GM12874 (cell line): ENCODE data around the gene TNFRSF12A.

Experiments
- TF ChIP-seq, protein P1 (sequence below): IDR thresholded peaks from 2 replicates; pipeline ENCODE4 v1.5.1; 2011; ENCODE audit warnings: low read depth, mild to moderate bottlenecking, control low read depth, low read length, moderate library complexity; ENCODE audit not compliant: insufficient read depth

TNFRSF12A gene

DNA sequence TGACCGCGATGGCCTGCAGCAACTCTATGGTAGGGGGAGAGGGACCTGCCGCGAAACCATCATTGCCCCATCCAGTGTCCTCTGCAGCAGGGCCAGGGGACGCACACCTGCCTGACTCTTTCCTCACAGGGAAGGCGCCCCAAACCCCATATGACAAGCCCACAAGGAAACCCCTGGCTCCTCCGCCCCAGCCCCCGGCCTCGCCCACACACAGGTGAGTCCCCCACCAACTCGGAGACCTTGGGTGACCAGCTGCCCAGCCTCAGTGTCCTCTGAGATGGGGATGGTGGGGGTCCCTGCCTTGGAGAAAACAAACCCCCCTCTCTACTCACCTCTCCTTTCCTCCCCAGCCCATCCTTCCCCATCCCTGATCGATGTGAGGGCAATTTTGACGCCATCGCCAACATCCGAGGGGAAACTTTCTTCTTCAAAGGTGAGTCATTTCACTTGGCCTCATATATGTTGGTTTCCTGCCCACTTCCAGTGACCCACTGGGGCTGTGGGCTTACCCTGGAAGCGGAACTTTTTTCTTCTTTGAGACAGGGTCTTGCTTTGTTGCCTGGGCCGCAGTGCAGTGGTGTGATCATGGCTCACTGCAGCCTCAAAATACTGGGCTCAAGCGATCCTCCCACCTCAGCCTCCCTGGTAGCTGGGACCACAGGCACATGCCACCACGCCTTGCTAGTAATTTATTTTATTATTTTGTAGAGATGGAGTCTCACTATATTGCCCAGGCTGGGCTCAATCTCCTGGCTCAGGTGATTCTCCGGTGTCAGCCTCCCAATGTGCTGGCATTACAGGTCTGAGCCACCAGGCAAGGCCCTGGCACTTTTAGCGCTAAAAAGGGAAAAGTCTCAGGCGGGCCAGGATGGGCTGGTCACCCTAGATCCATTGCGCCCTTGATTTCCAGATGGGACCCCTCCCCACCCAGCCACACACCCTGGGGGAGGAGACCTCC lies 37.3 kb downstream of the TNFRSF12A start:
- TF ChIP-seq, protein P1, sequence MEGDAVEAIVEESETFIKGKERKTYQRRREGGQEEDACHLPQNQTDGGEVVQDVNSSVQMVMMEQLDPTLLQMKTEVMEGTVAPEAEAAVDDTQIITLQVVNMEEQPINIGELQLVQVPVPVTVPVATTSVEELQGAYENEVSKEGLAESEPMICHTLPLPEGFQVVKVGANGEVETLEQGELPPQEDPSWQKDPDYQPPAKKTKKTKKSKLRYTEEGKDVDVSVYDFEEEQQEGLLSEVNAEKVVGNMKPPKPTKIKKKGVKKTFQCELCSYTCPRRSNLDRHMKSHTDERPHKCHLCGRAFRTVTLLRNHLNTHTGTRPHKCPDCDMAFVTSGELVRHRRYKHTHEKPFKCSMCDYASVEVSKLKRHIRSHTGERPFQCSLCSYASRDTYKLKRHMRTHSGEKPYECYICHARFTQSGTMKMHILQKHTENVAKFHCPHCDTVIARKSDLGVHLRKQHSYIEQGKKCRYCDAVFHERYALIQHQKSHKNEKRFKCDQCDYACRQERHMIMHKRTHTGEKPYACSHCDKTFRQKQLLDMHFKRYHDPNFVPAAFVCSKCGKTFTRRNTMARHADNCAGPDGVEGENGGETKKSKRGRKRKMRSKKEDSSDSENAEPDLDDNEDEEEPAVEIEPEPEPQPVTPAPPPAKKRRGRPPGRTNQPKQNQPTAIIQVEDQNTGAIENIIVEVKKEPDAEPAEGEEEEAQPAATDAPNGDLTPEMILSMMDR, result no peak

DNA sequence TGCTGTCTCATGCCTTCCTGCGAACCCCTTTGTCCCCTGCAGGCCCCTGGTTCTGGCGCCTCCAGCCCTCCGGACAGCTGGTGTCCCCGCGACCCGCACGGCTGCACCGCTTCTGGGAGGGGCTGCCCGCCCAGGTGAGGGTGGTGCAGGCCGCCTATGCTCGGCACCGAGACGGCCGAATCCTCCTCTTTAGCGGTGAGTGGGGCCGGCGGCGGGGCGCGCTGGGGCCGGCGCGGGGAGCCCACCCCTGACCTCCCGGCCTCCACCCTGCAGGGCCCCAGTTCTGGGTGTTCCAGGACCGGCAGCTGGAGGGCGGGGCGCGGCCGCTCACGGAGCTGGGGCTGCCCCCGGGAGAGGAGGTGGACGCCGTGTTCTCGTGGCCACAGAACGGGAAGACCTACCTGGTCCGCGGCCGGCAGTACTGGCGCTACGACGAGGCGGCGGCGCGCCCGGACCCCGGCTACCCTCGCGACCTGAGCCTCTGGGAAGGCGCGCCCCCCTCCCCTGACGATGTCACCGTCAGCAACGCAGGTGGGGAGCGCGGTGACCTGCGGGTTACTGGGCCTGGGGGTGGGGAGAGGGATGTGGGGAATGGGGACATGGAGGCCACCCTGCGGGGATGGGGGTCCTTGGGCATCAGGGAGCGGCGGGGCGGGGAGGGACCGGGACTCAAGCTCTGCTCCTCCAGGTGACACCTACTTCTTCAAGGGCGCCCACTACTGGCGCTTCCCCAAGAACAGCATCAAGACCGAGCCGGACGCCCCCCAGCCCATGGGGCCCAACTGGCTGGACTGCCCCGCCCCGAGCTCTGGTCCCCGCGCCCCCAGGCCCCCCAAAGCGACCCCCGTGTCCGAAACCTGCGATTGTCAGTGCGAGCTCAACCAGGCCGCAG lies 38.2 kb downstream of the TNFRSF12A start:
- TF ChIP-seq, protein P1, result peak; percentile 56

DNA sequence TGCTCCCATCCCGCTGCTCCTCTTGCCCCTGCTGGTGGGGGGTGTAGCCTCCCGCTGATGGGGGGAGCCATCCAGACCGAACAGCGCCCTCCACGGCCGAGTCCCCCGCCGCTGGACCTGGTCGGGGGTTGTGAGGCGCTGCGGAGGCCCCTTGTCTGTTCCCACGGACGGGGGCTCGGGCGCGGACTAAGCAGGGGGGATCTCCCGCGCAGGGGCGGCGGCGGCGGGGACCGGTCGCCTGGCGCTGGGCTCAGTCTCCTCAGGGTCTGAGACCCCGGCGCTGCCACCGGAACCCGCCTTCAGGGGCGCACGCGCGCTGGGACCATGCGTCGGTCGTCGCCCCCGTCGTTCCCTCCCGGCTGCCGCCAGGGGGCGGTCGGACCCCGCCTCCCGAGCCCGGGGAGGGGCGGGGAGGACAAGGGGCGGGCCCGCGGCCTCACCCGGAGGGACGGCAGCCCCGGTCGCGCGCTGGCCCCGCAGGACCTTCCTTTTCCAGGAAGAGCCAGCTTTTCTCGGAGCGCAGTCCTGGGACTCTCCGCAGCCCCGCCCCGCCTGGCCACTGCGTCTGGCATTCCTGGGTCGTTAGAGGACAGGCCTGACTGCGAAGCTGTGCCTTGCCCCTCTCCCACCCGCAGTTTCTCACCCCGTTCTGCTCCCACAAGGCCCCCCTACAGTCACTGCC lies 39.0 kb downstream of the TNFRSF12A start:
- TF ChIP-seq, protein P1, result peak; percentile 90

DNA sequence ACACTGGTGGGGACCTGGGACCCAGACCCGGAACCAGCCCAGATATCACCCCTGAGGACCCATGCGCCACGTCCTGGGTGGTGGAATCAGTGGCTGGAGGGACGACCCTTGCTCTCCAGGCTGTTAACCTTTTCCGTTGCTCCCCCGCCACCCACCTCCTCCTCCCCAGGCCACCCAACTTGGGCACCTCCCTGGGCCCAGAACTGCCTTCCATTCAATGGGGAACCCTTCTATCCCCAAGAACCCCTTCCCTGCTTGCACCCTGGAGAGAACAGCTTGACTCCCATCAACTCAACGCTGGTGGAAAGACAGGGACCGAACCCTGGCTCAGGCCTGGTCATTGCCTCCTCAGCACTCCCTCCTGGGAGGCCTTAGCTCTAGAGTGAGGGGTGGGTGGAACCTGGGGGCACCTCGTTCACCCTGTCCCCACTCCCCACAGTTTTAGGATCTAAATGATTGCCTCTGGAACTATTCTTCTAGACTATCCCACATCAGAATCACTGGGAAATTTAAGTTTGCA lies 39.6 kb downstream of the TNFRSF12A start:
- TF ChIP-seq, protein P1, result no peak

- TF ChIP-seq, protein P1, result no peak
Measured at GRCh38 chr16:3060339-3061127, 40.4 kb downstream of the TNFRSF12A start.

DNA sequence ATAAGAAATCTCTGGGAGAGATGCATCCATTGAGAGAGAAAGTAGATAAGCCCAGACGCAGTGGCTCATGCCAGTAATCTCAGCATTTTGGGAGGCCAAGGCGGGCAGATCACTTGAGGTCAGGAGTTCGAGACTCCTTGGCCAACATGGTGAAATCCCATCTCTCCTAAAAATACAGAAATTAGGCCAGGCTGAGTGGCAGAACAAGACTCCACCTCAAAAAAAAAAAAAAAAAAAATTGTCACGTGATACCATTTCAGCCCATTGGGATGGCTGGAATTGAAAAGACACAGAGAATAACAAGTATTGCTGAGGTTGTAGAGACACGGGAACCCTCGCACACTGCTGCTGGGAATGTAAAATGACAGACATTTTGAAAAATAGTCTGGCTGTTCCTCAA lies 42.4 kb downstream of the TNFRSF12A start:
- TF ChIP-seq, protein P1, result no peak
